Mucosa of descending colon (tissue), 3 donors: ENCODE data around the gene LARGE1. TPM values are rescaled to one million over a fixed set of nuclear protein-coding genes. Genes with fewer than 3 reads are reported as not detected.

ENCODE experiments used
- ATAC-seq: fragments of 200-7000 bp; cut with Tn5 transposase; one replicate; pipeline ENCODE4 v1.9.1; 2020; ENCODE audit warnings: mild to moderate bottlenecking, moderate library complexity
- DNase-seq, 3 donors: peaks; one replicate each; pipeline ENCODE4 v3.0.0-alpha.2; 2020
- H3K36me3 ChIP-seq: fragments of 200-600 bp; one replicate; pipeline ENCODE4 v1.8.0; 2021; ENCODE audit warnings: low read depth, mild to moderate bottlenecking
- H3K4me1 ChIP-seq: fragments of 200-600 bp; one replicate; pipeline ENCODE4 v1.8.0; 2021; ENCODE audit warnings: low read depth, mild to moderate bottlenecking
- H3K4me3 ChIP-seq: fragments of 200-600 bp; one replicate; pipeline ENCODE4 v1.8.0; 2021; ENCODE audit warnings: mild to moderate bottlenecking
- H3K9me3 ChIP-seq: fragments of 200-600 bp; one replicate; pipeline ENCODE4 v1.8.0; 2021; ENCODE audit warnings: mild to moderate bottlenecking
- intact Hi-C, 2 donors: fragments of 100-400 bp; cut with DNase I in 1 of 2; cut with micrococcal nuclease in 1 of 2; formaldehyde crosslinking; loops; one replicate each; pipeline versions ENCODE4 v1.11.0 to v1.11.1; 2022; cut with DNase I, micrococcal nuclease
- total RNA-seq, 3 donors: library from RNA; stranded (reverse); fragmentation: NEBNext Ultra II Directional in 2 of 3; extraction: Animal tissue kit (Norgen Biotek cat#: 25700) in 2 of 3; gene quantifications; one replicate each; pipeline versions ENCODE4 v1.2.1 to v1.2.4, GENCODE V29; 2021 to 2023
- TF ChIP-seq, protein P1 (sequence below): fragments of 200-600 bp; IDR thresholded peaks from one replicate; pipeline ENCODE4 v1.8.0; 2022; ENCODE audit warnings: antibody characterized with exemption, mild to moderate bottlenecking
- donor health status: DM: no; HTN: no; CAD: no; lungs with moderate emphysema.
- donor health status: DM: no; HTN: no; CAD: no.
- donor health status: DM: no; HTN: yes; CAD: no.

LARGE1 gene
- total RNA-seq, 3 donors from 2014 or later, result 29.3 to 93.8 (median 67.7) TPM

DNA sequence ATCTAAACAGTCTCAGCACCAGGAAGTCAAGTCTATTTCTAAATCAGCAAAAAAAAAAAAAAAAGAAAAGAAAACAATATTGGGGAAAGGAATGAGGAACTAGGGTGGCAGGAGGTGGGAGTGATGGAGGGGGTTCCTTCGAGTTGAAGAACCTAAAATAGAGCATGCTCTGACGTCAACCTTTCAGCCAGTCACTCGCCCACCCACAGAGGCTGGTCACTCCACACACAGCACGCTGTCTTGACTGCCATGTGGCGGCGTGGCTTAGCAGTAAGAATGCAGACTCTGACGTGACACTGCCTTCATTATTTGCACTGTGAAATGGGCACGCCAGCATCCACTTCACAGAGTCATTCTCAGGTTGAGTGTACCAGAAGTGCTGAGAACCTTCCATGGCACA lies 48.3 kb downstream of the LARGE1 start:
- Histone ChIP-seq H3K9me3 (no peaks in the 10 kb centered on the region), H3K4me1 (peaks cover 23% of the 10 kb centered on the region), H3K4me3 (no peak overlapping the region), H3K36me3 (no peaks in the 10 kb centered on the region)
- TF ChIP-seq, protein P1, sequence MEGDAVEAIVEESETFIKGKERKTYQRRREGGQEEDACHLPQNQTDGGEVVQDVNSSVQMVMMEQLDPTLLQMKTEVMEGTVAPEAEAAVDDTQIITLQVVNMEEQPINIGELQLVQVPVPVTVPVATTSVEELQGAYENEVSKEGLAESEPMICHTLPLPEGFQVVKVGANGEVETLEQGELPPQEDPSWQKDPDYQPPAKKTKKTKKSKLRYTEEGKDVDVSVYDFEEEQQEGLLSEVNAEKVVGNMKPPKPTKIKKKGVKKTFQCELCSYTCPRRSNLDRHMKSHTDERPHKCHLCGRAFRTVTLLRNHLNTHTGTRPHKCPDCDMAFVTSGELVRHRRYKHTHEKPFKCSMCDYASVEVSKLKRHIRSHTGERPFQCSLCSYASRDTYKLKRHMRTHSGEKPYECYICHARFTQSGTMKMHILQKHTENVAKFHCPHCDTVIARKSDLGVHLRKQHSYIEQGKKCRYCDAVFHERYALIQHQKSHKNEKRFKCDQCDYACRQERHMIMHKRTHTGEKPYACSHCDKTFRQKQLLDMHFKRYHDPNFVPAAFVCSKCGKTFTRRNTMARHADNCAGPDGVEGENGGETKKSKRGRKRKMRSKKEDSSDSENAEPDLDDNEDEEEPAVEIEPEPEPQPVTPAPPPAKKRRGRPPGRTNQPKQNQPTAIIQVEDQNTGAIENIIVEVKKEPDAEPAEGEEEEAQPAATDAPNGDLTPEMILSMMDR, result no peak
- ATAC-seq (no peak), DNase-seq (no peak)
- intact Hi-C loops, result no loop called here

DNA sequence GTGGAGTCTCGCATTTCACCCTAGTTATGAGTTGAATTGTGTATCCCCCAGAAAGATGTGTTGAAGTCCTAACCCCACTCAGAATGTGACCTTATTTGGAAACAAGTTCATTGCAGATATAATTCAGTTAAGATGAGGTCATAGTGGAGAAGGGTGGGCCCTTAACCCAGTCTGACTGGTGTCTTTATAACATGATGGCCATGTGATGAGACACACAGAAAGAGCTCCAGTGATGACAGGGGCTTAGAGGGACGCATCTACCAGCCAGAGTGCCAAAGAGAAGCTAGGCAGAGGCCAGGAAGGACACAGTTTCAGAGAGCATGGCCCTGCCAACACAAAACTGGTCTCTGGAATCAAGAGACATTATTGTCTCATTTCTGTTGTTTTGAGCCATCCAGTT lies 50.3 kb downstream of the LARGE1 start:
- ATAC-seq (no peak), DNase-seq (no peak)
- no peaks in the 10 kb centered on the region for H3K36me3 ChIP-seq
- TF ChIP-seq, protein P1, result no peak
- no peaks in the 10 kb centered on the region for H3K9me3 ChIP-seq
- H3K4me1 ChIP-seq, result peaks cover 32% of the 10 kb centered on the region
- no peak overlapping the region for H3K4me3 ChIP-seq
- intact Hi-C loops, result no loop called here

DNA sequence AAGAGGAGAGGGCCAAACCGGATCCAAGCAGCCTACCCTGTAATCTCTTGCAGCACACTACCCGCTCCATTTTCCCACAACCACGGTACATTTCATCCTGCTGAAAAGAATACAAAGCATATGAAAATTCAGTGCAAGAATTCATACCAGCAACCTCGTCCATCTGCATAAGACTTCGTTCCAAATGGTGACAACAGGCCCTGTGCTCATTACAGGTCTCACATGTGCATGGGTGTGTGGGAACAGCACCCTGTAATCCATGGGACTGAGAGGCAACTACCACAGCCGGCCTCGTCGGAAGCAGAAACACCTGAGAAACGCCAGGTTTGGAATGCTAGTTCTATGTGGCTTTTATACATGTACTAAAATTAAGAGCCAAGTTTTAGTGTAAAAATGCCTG lies 52.3 kb downstream of the LARGE1 start:
- no peaks in the 10 kb centered on the region for H3K9me3 ChIP-seq
- TF ChIP-seq, protein P1, result no peak
- intact Hi-C loops, result no loop called here
- no peaks in the 10 kb centered on the region for H3K36me3 ChIP-seq
- no peak for DNase-seq
- H3K4me1 ChIP-seq, result peaks cover 24% of the 10 kb centered on the region
- no peak overlapping the region for H3K4me3 ChIP-seq
- no peak for ATAC-seq

DNA sequence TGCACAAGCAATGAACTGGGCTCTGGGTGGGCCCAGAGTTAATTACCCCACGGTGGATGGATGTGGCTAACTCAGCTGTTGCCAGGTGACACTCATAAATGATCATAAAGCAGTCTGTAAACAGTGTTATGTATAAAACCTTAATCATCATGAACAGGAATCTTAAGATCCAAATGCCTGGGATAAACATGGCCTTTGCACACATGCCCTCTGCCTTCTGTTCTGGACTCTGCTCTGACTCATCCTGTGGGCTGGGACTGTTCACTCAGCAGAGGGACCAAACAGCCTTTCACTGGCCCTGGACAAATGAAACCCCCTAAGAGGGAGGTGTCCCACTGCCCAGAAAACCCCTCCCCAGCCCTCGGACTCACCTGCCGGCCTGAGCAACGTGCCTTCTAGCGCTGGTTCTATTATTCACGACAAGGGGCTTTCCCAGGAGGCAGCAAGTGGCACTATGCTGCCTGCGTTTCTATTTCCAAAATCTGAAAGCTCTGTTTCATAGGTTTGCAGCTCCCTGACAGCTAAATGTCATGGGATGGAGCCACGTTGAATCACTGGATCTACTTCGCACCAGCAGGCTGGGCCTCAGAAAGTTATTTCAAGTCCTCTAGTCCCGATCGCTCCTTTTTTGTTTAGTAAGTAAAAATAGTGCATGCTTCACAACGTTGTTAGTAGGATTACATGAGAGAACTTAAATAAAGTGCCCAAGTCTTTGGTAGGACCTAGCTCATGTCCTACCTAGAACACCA lies 53.0 kb downstream of the LARGE1 start:
- DNase-seq (peak in 2 of 3 donors; percentile 62 to 73), ATAC-seq (peak; percentile 96)
- Histone ChIP-seq H3K36me3 (no peaks in the 10 kb centered on the region), H3K4me3 (no peak overlapping the region), H3K4me1 (peaks cover 24% of the 10 kb centered on the region), H3K9me3 (no peaks in the 10 kb centered on the region)
- intact Hi-C loops, result no loop called here
- TF ChIP-seq, protein P1, result no peak

DNA sequence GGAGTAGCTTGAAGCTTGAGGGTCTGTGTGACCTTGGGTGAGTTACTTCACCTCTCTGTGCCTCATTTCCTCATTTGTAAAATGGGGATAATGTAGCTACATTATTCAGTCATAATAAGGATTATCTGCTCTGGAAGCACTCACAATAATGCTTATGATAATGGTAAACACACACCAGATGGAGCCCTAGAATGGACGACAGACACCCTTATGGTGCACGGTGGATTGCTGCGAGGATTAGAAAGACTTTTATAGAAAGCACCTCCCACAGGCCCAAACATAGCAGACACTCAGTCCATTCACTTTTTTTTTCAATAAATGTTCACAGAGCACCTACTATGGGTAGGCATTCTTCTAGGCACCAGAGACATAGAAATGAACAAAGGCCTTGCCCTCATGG lies 53.8 kb downstream of the LARGE1 start:
- no peak overlapping the region for H3K4me3 ChIP-seq
- ATAC-seq (no peak), DNase-seq (no peak)
- H3K4me1 ChIP-seq, result peaks cover 24% of the 10 kb centered on the region
- TF ChIP-seq, protein P1, result no peak
- no peaks in the 10 kb centered on the region for H3K9me3 ChIP-seq
- no peaks in the 10 kb centered on the region for H3K36me3 ChIP-seq
- intact Hi-C loops, result no loop called here
